PC-3 (cell line): Measurements from ENCODE around the gene MYO18A. TPM values are rescaled to one million over a fixed set of nuclear protein-coding genes. Genes with fewer than 3 reads are reported as not detected.
"Not testable (repeated sequence)": the region's sequence is repeated elsewhere in the genome, so short reads cannot be mapped to it uniquely, and the experiment has no call there.

ENCODE experiments used
- ATAC-seq: fragments of 200-7000 bp; cut with Tn5 transposase; 2 replicates; pipeline ENCODE4 v1.9.1; 2020; ENCODE audit warnings: mild to moderate bottlenecking, moderate library complexity
- Bru-seq: library from RNA; stranded (reverse); fragments of 400-500 nt; gene quantifications from one replicate; lab custom pipeline; 2021; lab: Mats Ljungman, UMichigan
- BruChase-seq, 2 experiments: library from RNA; stranded (reverse); fragments of 400-500 nt; gene quantifications; one replicate each; lab custom pipeline; 2021; lab: Mats Ljungman, UMichigan
- BruUV-seq: library from RNA; stranded (reverse); fragments of 400-500 nt; replicated peaks from 2 replicates; lab custom pipeline; 2021; lab: Mats Ljungman, UMichigan
- CTCF ChIA-PET: fragments of 300-600 bp; sonication (Branson Sonifier 250); formaldehyde crosslinking; loops from one replicate; lab custom pipeline; 2022; ENCODE audit warnings: antibody characterized with exemption; lab: Charles Lee
- POLR2A ChIA-PET: fragments of 300-600 bp; sonication (Branson Sonifier 250); formaldehyde crosslinking; loops from one replicate; lab custom pipeline; 2022; ENCODE audit warnings: antibody characterized with exemption; ENCODE audit not compliant: unreplicated experiment; lab: Charles Lee
- DNase-seq: peaks from one replicate; pipeline ENCODE4 v3.0.0-alpha.2; 2015
- H2AFZ ChIP-seq: fragments of 300-600 bp; sonication (generic); 2 replicates; pipeline ENCODE4 v1.6.0; 2016; ENCODE audit warnings: antibody characterized with exemption, low read length
- H3F3A ChIP-seq: fragments of 300-600 bp; sonication (generic); one replicate; pipeline ENCODE4 v1.6.0; 2017; ENCODE audit warnings: antibody characterized with exemption, low read length, control low read depth, mild to moderate bottlenecking; ENCODE audit not compliant: unreplicated experiment
- H3K27ac ChIP-seq: fragments of 300-600 bp; sonication (generic); 2 replicates; pipeline ENCODE4 v1.5.1; 2016; ENCODE audit warnings: mild to moderate bottlenecking, low read length
- H3K27me3 ChIP-seq: fragments of 300-600 bp; sonication (generic); 2 replicates; pipeline ENCODE4 v1.6.1; 2016; ENCODE audit warnings: low read length, mixed read lengths
- H3K36me3 ChIP-seq: fragments of 300-600 bp; sonication (generic); 2 replicates; pipeline ENCODE4 v1.6.1; 2016; ENCODE audit warnings: low read depth, mixed run types, low read length, mixed read lengths
- H3K4me1 ChIP-seq: fragments of 300-600 bp; sonication (generic); 2 replicates; pipeline ENCODE4 v1.5.1; 2016; ENCODE audit warnings: low read length; ENCODE audit not compliant: insufficient read depth
- H3K4me2 ChIP-seq: fragments of 300-600 bp; sonication (generic); 2 replicates; pipeline ENCODE4 v1.6.0; 2016; ENCODE audit warnings: low read length
- H3K4me3 ChIP-seq: fragments of 300-600 bp; sonication (generic); 2 replicates; pipeline ENCODE4 v1.5.1; 2016; ENCODE audit warnings: mild to moderate bottlenecking, low read length, mixed read lengths
- H3K79me2 ChIP-seq: fragments of 300-600 bp; sonication (generic); 2 replicates; pipeline ENCODE4 v1.6.1; 2017; ENCODE audit warnings: low read length, mixed read lengths
- H3K9ac ChIP-seq: fragments of 300-600 bp; sonication (generic); 2 replicates; pipeline ENCODE4 v1.6.0; 2016; ENCODE audit warnings: mild to moderate bottlenecking, low read length
- H3K9me2 ChIP-seq: fragments of 300-600 bp; sonication (generic); replicated peaks from 2 replicates; pipeline ENCODE4 v1.6.1; 2016; ENCODE audit warnings: mixed run types, low read length, mixed read lengths
- H3K9me3 ChIP-seq: fragments of 300-600 bp; sonication (generic); 2 replicates; pipeline ENCODE4 v1.6.1; 2016; ENCODE audit warnings: low read length, mixed read lengths
- H4K20me1 ChIP-seq: fragments of 300-600 bp; sonication (generic); 2 replicates; pipeline ENCODE4 v1.6.1; 2016; ENCODE audit warnings: low read length, mixed read lengths
- CTCF ChIP-seq: fragments of 300-600 bp; sonication (generic); conservative IDR thresholded peaks from 2 replicates; pipeline ENCODE4 v1.5.1; 2017; ENCODE audit warnings: antibody characterized with exemption, low read depth, mild to moderate bottlenecking, low read length
- EZH2 ChIP-seq: fragments of 300-600 bp; sonication (generic); IDR thresholded peaks from one replicate; pipeline ENCODE4 v1.6.1; 2017; ENCODE audit warnings: antibody characterized with exemption, mild to moderate bottlenecking, low read length; ENCODE audit not compliant: unreplicated experiment
- intact Hi-C: fragments of 100-400 bp; cut with micrococcal nuclease; formaldehyde crosslinking; loops from 2 replicates; pipeline ENCODE4 v1.9.0; 2023
- long read RNA-seq: library from polyadenylated mRNA; unstranded; transcript quantifications from one replicate; pipeline ENCODE4 v2.0.0, GENCODE V29; 2021; ENCODE audit not compliant: unreplicated experiment
- total RNA-seq: library from RNA; depleted of rRNA; stranded (reverse); fragments of >200 nt; gene quantifications from 2 replicates; pipeline ENCODE4 v1.2.3, GENCODE V29; 2014; rRNA removed

The MYO18A gene
- total RNA-seq (28.0 and 36.1 TPM in 2 replicates), Bru-seq, nascent RNA (percentile 59 among the genes with signal in this experiment), BruChase-seq, experiment 1, labeled RNA remaining after a 6-hour chase (percentile 69 among the genes with signal in this experiment), BruChase-seq, experiment 2, labeled RNA remaining after a 2-hour chase (percentile 63 among the genes with signal in this experiment)
- long read RNA-seq, partial matches to known transcripts = 35 of 46 reads
- long read RNA-seq, other reads (novel, unspliced or antisense) = 11 of 46 reads

- H2AFZ ChIP-seq = peak within 1 kb of the TSS; percentile 89
- DNase-seq (peak; percentile 76), ATAC-seq (peak; percentile 74)
- no TSS peak for BruUV-seq
- intact Hi-C loops = loop anchor here (5.0 kb wide), 1 partner anchor 37 kb away; no protein-coding TSS in a partner anchor
- no peaks in the 10 kb centered on the region for H3K27me3 ChIP-seq
- H3K4me3 ChIP-seq = peak within 1 kb of the TSS; percentile 72
- no peaks in the 10 kb centered on the region for H4K20me1 ChIP-seq
- no peaks in the 10 kb centered on the region for H3F3A ChIP-seq
- no peak for TF ChIP-seq EZH2
- peak; percentile 60 for TF ChIP-seq CTCF
- H3K36me3 ChIP-seq = no peaks in the 10 kb centered on the region
- H3K79me2 ChIP-seq = peaks cover 28% of the 10 kb centered on the region
- POLR2A ChIA-PET = interaction anchor here (0.6 to 0.7 kb wide), 3 partner anchors 31 to 68 kb away, joined by 6 to 22 read pairs (median 20); no protein-coding TSS in a partner anchor
- peak within 1 kb of the TSS; percentile 81 for H3K27ac ChIP-seq
- peaks cover 44% of the 10 kb centered on the region for H3K4me1 ChIP-seq
- H3K9me2 ChIP-seq = no peaks in the 10 kb centered on the region
- H3K9ac ChIP-seq = peak within 1 kb of the TSS; percentile 52
- H3K4me2 ChIP-seq = peak within 1 kb of the TSS; percentile 93
- no peaks in the 10 kb centered on the region for H3K9me3 ChIP-seq
- CTCF ChIA-PET = interaction anchor here (0.6 to 3.2 kb wide), 10 partner anchors 25 to 470 kb away, joined by 3 to 34 read pairs (median 7); no protein-coding TSS in a partner anchor
Observed at GRCh38 chr17:29180034-29180787, at the start of gene MYO18A. TSS of gene MYO18A (minus strand) at chr17:29180398. CDS start at chr17:29166940, 13,458 bp downstream.

- TF ChIP-seq EZH2 = no peak
- no peak overlapping the region for H3K27ac ChIP-seq
- H4K20me1 ChIP-seq = no peaks in the 10 kb centered on the region
- H3K4me3 ChIP-seq = no peak overlapping the region
- ChIA-PET CTCF (no interaction called here), POLR2A (no interaction called here)
- no peaks in the 10 kb centered on the region for H3K9me2 ChIP-seq
- no peaks in the 10 kb centered on the region for H3K36me3 ChIP-seq
- no TSS peak for BruUV-seq
- no peak overlapping the region for H3K4me2 ChIP-seq
- intact Hi-C loops = no loop called here
- H3F3A ChIP-seq = no peaks in the 10 kb centered on the region
- no peak overlapping the region for H3K9ac ChIP-seq
- no peak for ATAC-seq
- H2AFZ ChIP-seq = no peak overlapping the region
- H3K9me3 ChIP-seq = no peaks in the 10 kb centered on the region
- no peak for DNase-seq
- H3K4me1 ChIP-seq = no peaks in the 10 kb centered on the region
- H3K79me2 ChIP-seq = no peaks in the 10 kb centered on the region
- no peaks in the 10 kb centered on the region for H3K27me3 ChIP-seq
Observed at GRCh38 chr17:29225396-29225795, 45.2 kb upstream of the MYO18A start.

- H3F3A ChIP-seq, H3K4me3 ChIP-seq, intact Hi-C loops, BruUV-seq, H3K79me2 ChIP-seq, H3K9ac ChIP-seq, DNase-seq, H3K27ac ChIP-seq, POLR2A ChIA-PET, H4K20me1 ChIP-seq, ATAC-seq, CTCF ChIA-PET, H2AFZ ChIP-seq, H3K36me3 ChIP-seq, H3K4me2 ChIP-seq, H3K9me3 ChIP-seq, H3K9me2 ChIP-seq, H3K27me3 ChIP-seq, H3K4me1 ChIP-seq: not testable (repeated sequence)
Observed at GRCh38 chr17:29221338-29221737, 41.1 kb upstream of the MYO18A start.
